ENCODE data around the gene UBE2Z. TPM values are rescaled to one million over a fixed set of nuclear protein-coding genes. Genes with fewer than 3 reads are reported as not detected.
A peak's percentile ranks its signal among the peaks of the same experiment; 100 is the strongest.

UBE2Z gene
- total and polyA plus RNA-seq, 2 of the 13 experiments (the other 11 are each of a cell fraction or from before 2014, with no cell fraction given), result 63.2 to 122 TPM

DNA sequence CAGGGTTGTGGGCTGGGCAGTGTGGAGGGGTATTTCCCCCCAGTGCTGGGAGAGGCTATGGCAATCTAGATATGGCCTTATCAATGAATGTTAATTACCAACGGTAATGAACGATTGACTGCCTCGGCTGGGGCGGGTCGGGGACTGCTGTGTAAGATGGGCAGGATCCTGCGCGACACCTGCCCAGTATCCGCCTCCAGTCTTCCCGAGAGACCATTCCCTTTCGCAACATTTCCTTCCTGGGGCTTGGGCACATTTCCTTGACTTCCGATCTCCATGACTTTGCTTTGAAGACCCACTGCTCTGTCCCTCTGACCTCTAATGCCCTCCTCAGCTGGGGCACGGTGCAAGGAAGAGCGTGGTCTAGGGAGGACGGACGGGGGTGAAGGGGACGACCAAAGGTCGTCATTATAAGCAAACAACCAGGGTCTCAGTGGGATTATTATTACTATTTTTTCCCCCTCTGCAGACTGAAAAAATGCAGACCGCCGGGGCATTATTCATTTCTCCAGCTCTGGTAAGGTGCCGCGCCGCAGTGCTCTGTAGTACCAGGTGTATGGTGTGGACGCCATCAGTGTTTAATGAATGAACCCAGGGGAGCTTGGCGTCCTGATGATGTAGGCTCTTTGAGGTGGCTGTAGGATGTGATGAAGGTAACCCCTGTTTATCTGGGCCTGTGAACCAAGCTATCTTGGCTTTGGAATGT, 15.1 kb upstream of the UBE2Z start (continued):
- TF ChIP-seq, protein P1, sequence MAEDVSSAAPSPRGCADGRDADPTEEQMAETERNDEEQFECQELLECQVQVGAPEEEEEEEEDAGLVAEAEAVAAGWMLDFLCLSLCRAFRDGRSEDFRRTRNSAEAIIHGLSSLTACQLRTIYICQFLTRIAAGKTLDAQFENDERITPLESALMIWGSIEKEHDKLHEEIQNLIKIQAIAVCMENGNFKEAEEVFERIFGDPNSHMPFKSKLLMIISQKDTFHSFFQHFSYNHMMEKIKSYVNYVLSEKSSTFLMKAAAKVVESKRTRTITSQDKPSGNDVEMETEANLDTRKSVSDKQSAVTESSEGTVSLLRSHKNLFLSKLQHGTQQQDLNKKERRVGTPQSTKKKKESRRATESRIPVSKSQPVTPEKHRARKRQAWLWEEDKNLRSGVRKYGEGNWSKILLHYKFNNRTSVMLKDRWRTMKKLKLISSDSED (CRISPR knock-in tag; IDR thresholded peaks at IDR 0.05), result no peak
- TF ChIP-seq, protein P2, sequence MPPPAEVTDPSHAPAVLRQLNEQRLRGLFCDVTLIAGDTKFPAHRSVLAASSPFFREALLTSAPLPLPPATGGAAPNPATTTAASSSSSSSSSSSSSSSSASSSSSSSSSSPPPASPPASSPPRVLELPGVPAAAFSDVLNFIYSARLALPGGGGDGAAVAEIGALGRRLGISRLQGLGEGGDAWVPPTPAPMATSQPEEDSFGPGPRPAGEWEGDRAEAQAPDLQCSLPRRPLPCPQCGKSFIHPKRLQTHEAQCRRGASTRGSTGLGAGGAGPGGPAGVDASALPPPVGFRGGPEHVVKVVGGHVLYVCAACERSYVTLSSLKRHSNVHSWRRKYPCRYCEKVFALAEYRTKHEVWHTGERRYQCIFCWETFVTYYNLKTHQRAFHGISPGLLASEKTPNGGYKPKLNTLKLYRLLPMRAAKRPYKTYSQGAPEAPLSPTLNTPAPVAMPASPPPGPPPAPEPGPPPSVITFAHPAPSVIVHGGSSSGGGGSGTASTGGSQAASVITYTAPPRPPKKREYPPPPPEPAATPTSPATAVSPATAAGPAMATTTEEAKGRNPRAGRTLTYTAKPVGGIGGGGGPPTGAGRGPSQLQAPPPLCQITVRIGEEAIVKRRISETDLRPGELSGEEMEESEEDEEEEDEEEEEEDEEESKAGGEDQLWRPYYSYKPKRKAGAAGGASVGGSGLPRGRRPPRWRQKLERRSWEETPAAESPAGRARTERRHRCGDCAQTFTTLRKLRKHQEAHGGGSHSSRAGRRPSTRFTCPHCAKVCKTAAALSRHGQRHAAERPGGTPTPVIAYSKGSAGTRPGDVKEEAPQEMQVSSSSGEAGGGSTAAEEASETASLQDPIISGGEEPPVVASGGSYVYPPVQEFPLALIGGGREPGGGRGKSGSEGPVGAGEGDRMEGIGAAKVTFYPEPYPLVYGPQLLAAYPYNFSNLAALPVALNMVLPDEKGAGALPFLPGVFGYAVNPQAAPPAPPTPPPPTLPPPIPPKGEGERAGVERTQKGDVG (CRISPR knock-in tag; IDR thresholded peaks at IDR 0.05; ENCODE audit: borderline replicate concordance), result peak; percentile 66
- TF ChIP-seq ZNF326 (CRISPR knock-in tag; IDR thresholded peaks at IDR 0.05; ENCODE audit: borderline replicate concordance) (no peak), ZNF713 (CRISPR knock-in tag; IDR thresholded peaks at IDR 0.05) (0 out of 2 replicates have a peak, but pooled peaks have one; percentile 45), TSC22D2 (CRISPR knock-in tag; IDR thresholded peaks at IDR 0.05; ENCODE audit: borderline replicate concordance) (no peak), ZNF446 (CRISPR knock-in tag; IDR thresholded peaks at IDR 0.05) (peak; percentile 86; the same call in 1 of the 2 replicates), CBX2 (IDR thresholded peaks at IDR 0.05; ENCODE audit: low read depth, low read length) (no peak), CBX2 (CRISPR knock-in tag; IDR thresholded peaks at IDR 0.05; ENCODE audit: low read depth) (no peak), ZNF672 (CRISPR knock-in tag; IDR thresholded peaks at IDR 0.05) (no peak), PHF5A (CRISPR knock-in tag; IDR thresholded peaks at IDR 0.05; ENCODE audit: low read depth, unreplicated experiment) (no peak), KDM2A (CRISPR knock-in tag; IDR thresholded peaks at IDR 0.05; ENCODE audit: borderline replicate concordance, low read depth) (no peak), SNRNP70 (IDR thresholded peaks at IDR 0.05; ENCODE audit: low read depth, low read length) (no peak), HMGA1 (CRISPR knock-in tag; conservative IDR thresholded peaks at IDR 0.05) (no peak), ZNF816 (CRISPR knock-in tag; IDR thresholded peaks at IDR 0.05; ENCODE audit: borderline replicate concordance) (no peak)
- TF ChIP-seq, protein P3, sequence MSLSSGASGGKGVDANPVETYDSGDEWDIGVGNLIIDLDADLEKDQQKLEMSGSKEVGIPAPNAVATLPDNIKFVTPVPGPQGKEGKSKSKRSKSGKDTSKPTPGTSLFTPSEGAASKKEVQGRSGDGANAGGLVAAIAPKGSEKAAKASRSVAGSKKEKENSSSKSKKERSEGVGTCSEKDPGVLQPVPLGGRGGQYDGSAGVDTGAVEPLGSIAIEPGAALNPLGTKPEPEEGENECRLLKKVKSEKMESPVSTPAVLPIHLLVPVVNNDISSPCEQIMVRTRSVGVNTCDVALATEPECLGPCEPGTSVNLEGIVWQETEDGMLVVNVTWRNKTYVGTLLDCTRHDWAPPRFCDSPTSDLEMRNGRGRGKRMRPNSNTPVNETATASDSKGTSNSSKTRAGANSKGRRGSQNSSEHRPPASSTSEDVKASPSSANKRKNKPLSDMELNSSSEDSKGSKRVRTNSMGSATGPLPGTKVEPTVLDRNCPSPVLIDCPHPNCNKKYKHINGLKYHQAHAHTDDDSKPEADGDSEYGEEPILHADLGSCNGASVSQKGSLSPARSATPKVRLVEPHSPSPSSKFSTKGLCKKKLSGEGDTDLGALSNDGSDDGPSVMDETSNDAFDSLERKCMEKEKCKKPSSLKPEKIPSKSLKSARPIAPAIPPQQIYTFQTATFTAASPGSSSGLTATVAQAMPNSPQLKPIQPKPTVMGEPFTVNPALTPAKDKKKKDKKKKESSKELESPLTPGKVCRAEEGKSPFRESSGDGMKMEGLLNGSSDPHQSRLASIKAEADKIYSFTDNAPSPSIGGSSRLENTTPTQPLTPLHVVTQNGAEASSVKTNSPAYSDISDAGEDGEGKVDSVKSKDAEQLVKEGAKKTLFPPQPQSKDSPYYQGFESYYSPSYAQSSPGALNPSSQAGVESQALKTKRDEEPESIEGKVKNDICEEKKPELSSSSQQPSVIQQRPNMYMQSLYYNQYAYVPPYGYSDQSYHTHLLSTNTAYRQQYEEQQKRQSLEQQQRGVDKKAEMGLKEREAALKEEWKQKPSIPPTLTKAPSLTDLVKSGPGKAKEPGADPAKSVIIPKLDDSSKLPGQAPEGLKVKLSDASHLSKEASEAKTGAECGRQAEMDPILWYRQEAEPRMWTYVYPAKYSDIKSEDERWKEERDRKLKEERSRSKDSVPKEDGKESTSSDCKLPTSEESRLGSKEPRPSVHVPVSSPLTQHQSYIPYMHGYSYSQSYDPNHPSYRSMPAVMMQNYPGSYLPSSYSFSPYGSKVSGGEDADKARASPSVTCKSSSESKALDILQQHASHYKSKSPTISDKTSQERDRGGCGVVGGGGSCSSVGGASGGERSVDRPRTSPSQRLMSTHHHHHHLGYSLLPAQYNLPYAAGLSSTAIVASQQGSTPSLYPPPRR (CRISPR knock-in tag; IDR thresholded peaks at IDR 0.05; ENCODE audit: borderline replicate concordance), result no peak; the same call in 1 of the 2 replicates
- TF ChIP-seq, protein P4, sequence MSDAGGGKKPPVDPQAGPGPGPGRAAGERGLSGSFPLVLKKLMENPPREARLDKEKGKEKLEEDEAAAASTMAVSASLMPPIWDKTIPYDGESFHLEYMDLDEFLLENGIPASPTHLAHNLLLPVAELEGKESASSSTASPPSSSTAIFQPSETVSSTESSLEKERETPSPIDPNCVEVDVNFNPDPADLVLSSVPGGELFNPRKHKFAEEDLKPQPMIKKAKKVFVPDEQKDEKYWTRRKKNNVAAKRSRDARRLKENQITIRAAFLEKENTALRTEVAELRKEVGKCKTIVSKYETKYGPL (CRISPR knock-in tag; IDR thresholded peaks at IDR 0.05), result no peak
- TF ChIP-seq, protein P5, sequence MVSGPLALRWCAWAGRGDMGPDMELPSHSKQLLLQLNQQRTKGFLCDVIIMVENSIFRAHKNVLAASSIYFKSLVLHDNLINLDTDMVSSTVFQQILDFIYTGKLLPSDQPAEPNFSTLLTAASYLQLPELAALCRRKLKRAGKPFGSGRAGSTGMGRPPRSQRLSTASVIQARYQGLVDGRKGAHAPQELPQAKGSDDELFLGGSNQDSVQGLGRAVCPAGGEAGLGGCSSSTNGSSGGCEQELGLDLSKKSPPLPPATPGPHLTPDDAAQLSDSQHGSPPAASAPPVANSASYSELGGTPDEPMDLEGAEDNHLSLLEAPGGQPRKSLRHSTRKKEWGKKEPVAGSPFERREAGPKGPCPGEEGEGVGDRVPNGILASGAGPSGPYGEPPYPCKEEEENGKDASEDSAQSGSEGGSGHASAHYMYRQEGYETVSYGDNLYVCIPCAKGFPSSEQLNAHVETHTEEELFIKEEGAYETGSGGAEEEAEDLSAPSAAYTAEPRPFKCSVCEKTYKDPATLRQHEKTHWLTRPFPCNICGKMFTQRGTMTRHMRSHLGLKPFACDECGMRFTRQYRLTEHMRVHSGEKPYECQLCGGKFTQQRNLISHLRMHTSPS (CRISPR knock-in tag; IDR thresholded peaks at IDR 0.05; ENCODE audit: low read depth), result peak; percentile 7; the same call in 1 of the 2 replicates

Measured in HepG2 (cell line).